Non-pigmented ciliary epithelial cell (primary cell): ENCODE results near the gene RAP1GDS1.

ENCODE experiments used
- DNase-seq: peaks from one replicate; pipeline ENCODE4 v3.0.0-alpha.2; 2010; ENCODE audit warnings: low read depth

The RAP1GDS1 gene

DNA sequence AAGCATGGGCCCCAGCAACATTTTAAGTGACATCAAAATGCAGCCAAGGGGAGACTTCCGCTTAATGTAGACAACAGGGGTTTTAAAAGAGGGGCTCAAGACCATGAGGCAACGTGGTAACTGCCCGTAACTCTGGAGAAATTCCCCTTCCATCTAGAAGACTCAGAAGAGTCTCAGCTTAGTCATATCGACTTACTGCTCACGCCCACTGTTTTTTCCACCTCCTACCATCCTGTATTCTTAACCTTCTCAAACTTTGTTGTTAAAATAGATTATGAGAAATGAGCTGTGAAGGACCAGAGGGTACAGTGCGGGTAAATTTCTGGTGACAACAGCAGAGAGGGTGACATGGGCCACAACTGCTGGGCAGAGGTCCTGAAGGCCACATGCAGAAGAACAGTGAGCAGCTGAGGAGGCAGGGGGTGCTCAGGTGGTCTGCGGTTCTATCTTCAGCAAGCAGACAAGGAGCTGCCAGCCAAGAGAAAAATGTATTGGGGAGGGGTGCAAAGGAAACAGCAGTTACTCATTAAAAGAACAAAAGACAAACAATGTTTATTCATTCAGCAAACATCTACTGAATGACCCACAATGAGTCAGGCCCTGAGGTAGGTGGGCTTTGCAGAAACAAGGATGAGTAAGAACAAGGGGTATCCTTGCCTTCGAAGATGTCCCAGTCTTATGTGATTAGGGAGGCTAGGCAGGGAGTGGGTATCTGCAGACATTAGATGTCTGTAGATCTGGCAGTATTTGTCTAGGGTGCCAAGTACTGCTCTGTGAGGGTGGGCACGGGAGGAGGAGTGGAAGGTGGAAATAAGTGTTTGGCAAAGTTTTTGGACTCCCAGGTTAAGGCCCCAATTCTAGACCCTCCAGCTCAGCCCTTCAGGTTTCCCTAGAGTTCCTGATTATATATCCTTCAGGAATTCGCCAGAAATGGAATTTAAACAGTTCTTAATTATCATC is 221.9 kb downstream of the RAP1GDS1 start:
- no peak for DNase-seq

DNA sequence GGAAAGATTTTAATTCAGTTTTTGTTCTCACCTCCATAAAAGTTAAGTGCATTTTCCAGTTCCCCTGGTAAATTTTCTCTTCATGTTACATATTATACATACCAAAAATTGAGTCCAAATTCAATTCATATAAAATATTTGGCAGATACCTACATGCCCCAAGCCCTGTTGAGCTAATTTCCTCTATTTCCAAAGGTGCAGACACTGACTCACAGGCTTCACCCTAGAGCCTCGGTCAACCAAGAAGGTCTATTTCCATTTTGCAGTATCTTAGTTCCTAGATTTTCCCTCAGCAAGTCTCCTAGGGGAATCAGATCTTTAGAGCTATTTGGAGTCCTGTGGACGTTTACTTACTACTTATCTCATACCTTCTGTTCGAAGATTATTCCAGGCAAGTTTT is 222.8 kb downstream of the RAP1GDS1 start:
- DNase-seq, result no peak

DNA sequence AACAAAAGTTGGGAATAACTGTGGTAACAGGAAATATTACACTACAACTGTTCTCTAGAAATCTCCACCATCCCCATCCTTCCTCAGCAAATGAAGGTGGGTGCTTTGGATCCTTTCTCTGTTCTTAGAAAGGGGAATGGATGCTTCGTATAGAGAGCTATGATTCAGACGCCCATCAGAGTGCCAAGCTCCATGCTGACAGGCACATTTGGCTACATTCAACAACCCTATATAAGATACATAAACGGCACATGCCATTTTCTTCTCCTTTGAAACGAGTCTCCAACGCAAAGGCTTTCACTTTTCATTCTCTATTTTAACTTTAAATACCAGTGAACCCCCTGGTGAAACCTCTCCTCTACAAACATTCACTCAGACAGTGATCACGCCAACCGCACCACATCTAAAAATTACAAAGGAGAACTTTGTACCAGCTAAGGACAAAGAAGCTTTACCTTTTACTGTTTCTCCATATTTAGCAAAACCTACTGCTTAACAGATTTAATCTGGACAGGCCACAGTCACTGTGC is 224.7 kb downstream of the RAP1GDS1 start:
- no peak for DNase-seq

DNA sequence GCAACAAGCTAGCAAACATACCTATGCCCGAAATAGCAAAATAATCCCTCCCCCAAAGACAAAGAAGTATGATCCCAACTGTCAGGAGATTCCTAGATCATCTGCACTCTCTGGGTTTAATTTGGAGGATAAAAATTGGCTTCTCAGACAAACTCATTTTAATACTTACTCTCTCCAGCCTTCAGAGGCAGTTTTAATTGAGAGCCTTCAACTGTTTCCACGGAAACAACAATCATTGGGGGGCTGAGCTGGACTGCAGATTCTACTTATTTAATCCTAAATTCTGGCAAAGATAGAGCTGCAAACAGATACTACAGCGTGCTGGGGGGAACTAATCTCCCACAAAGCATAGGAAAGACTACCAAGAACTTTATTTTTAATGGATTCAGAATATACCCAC is 229.1 kb downstream of the RAP1GDS1 start:
- DNase-seq, result no peak

DNA sequence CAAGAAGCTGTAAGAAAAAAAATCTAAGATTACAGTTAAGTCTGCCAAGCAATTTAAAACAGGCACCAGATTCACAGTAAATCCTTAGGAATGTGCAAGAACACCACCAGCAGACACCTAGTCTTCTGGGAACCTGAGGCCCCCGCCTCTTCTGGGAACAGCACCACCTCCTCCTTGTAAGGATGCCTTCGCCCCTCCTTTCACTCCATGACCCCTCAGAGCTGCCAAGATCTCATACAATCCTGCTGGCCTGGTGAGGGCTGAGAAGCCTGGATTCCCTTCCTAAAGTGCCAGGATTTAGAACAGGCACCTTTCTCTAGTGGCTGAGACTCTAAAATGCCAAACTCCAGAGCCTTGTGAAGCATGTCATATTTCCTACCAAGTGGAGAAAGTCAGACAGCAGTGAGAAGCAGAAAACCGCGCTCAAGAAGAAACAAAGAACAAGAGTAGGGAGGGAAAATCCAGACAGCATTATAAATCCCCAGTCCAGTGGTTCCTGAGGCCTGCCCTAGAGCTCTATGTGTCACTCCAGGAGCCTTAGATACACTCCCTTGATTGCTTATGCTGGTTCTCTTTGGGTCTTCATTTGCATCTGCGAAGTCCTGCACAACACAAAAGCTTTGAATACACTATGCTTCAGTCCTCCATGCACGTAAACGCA is 230.8 kb downstream of the RAP1GDS1 start:
- no peak for DNase-seq

DNA sequence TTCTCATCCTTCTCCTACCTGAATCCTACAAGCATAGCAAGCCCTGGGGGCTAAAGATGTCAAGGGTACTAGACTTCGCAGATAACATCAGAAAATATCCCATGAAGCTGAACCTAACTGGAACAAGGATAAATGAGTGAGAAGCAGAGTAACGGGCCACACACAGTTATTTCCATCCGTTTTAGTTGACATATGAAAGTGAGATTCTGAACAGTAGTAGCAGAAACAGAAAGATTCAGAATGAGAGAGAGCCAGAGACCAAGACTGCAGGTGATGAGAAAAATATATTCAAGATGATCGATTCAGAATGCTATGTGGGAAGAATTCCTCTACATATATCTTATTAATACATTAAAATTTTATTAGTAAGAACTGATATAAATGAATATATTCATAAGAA is 232.1 kb downstream of the RAP1GDS1 start:
- DNase-seq, result no peak
